SU-DHL-6 (cell line): ENCODE results near the gene SH3RF1.

Experiments
- EZH2phosphoT487 ChIP-seq: fragments of 200-600 bp; sonication (generic), shearing (Covaris generic); conservative IDR thresholded peaks from 2 replicates; pipeline ENCODE4 v1.6.1; 2018; ENCODE audit warnings: mild to moderate bottlenecking, antibody characterized with exemption, low read length, moderate library complexity, mixed read lengths
- TF ChIP-seq, protein P1 (sequence below): fragments of 200-600 bp; sonication (generic); IDR thresholded peaks from one replicate; pipeline ENCODE4 v1.5.1; 2017; ENCODE audit warnings: antibody characterized with exemption, mild to moderate bottlenecking, low read length, moderate library complexity; ENCODE audit not compliant: insufficient read depth, poor library complexity, severe bottlenecking

DNA sequence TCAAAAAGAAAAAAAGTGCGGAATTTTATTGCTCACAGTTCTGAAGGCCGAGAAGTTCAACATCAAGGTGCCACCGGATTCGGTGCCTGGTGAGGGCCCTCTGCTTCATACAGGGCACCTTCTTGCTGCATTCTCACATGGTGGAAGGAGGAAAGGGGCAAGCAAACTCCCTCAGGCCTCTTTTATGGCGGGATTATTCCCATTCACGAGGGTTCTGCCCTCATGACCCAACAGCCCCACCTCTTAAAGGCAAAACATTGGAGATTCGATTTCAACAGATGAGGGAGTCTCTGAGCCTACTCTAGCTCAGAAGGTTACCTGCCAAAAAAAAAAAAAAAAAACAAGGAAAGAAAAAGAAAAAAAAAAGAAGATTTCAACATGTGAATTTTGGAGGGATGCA, 196.6 kb downstream of the SH3RF1 start:
- TF ChIP-seq, protein P1, sequence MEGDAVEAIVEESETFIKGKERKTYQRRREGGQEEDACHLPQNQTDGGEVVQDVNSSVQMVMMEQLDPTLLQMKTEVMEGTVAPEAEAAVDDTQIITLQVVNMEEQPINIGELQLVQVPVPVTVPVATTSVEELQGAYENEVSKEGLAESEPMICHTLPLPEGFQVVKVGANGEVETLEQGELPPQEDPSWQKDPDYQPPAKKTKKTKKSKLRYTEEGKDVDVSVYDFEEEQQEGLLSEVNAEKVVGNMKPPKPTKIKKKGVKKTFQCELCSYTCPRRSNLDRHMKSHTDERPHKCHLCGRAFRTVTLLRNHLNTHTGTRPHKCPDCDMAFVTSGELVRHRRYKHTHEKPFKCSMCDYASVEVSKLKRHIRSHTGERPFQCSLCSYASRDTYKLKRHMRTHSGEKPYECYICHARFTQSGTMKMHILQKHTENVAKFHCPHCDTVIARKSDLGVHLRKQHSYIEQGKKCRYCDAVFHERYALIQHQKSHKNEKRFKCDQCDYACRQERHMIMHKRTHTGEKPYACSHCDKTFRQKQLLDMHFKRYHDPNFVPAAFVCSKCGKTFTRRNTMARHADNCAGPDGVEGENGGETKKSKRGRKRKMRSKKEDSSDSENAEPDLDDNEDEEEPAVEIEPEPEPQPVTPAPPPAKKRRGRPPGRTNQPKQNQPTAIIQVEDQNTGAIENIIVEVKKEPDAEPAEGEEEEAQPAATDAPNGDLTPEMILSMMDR, result no peak
- TF ChIP-seq EZH2phosphoT487, result no peak
